HG02973 (cell line): ENCODE data around the gene PROX1.
"Not testable (repeated sequence)": the region's sequence is repeated elsewhere in the genome, so short reads cannot be mapped to it uniquely, and the experiment has no call there.

Experiments
- ATAC-seq: cut with Tn5 transposase; IDR thresholded peaks from one replicate; pipeline ENCODE4 v1.9.1; 2021; ENCODE audit warnings: moderate library complexity; ENCODE audit not compliant: unreplicated experiment

PROX1 gene

GRCh38 chr1:214066936-214067335, 79.2 kb downstream of the PROX1 start:
- ATAC-seq = no peak

- no peak for ATAC-seq
Measured at GRCh38 chr1:214067397-214067796, 79.6 kb downstream of the PROX1 start.

DNA sequence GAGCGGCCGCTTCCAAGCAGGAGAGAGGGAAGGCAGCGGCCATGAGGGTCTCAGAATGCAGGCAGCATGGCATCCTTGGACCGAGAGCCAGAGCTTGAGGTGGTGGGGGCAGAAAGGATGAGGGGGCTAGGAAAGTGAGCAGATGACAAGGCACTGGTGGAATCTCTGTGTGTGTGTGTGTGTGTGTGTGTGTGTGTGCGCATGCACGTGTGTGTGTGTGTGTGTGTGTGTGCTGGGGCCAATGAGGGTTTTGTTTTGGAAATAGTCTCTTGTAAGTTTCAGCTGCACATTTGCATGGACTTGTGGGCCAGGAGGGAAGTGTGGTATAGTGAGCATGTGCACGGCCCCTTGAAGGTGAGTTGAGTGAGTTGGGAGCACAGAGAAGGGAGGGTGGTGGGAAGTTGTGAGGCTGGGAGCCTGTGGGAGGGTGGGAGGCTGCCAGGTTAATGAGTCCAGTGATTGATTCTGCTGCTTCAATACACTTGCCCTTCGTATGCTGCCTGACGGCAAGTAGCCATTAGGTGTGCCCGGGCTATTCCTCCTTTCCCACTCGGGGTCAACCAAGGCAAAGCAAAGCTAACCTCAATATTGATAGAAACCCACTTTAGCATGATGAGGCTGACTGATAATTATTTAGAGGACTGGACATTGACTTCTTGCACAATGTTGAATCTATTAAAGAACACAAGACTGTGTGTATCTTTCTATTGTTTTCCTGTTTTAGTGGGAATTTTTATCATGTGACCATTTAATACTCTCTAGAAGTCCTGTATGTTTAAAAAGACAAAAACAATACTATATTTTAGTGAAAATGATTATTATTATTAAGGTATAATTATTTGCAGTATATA, 80.3 kb downstream of the PROX1 start:
- ATAC-seq = no peak

GRCh38 chr1:214068979-214069378, 81.2 kb downstream of the PROX1 start:
- no peak for ATAC-seq

DNA sequence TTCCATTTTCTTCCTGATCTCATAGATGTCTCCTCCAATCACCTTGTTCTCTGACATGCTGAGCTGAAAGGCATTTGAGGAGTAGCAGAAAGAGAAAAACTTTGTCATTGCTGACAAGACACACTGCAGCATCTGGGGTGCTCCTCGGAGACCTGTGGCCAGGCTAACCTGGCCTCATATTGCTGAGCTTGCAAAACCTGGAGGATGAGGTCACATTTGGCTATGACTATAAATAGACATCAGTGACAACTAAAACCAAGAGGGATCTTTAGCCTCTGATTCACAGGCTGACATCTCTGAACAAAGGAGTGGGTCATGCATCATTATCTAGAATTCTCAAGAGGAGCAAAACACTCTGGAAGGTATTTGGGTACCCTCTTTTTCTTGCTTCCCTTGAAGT, 83.7 kb downstream of the PROX1 start:
- ATAC-seq = no peak

- no peak for ATAC-seq
Measured at GRCh38 chr1:214072426-214073157, 84.8 kb downstream of the PROX1 start.

DNA sequence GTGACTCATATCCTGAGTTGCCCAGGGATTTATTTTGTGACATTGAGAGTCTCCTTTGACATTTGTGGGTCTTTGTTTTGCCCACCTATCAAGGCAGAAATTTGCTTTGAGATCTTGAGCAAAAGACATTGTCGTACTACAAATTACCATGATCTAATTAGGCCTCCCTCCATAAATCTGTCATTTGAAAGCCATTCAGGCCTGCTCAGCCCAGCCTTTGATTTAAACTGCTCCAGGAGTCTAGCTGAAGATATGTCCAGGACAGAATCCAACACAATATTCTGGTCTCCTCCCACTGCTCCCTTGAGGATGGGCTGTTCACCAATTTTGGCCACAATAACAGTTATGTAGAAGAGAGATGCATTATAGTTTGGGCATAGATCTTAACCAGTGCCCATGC, 86.7 kb downstream of the PROX1 start:
- no peak for ATAC-seq

DNA sequence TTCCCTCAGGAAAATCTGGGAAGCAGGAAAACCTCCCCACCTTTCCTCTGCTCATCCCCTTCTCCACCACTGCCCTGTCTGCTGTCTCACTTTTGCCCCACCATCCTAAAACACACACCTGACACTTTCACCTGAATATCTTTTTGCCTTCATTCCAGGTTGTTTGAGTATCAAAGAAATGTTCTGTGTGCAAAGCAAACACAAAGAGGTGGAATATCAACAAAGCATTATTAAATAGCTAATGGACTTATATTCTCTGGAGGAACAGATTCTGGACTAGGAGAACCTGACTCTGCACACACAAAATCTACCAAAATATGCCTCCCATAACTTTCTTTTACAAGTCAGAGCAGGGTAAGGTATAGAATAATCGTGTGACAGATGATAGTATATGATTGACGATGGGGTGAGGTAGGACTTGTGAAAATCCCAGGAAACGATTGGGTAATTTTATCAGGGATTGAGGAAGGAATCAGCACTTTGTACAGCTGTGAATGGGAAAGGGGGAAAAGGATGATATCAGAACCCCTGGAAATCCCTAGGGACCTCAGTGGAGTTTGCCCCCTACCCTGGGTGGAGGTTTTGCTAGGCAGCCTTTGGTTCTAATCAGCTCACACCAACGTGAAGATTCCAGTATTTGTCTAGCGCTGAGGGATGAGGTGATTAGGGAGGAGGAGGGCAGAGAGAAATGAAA, 87.7 kb downstream of the PROX1 start:
- no peak for ATAC-seq

DNA sequence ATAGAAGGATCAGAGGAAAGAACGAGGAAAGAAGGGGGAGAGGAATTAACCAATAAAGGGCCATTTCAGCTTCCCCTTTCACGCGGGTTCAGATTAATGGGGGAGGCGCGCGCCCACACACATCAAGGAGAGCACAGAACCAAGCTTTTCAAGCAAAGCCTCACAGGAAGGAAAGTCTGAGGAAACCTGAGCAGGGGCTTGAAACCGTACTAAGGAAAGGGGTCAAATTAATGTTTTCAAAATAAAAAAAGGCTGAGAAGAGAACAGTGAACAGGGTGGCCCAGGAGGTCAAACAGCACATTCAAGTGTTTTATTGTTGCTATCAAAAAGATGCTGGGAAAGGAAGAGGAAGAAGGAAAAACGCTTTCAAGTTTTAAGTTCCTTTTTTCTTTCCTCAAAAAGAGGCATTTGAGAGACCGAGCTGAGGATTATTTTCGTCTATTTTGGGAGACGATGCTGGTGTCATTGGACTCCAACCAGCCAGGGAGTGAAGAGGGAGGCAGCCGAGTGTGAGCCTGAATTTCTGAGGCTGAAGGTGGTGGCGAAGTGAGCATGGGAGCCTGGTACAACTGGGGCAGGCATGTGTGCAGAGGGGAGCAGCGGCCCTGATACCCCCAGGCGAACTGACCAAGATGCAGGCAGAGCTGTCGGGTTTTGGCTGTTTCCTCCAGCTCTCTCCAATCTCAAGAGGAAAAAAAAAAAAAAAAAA, 88.4 kb downstream of the PROX1 start:
- no peak for ATAC-seq

DNA sequence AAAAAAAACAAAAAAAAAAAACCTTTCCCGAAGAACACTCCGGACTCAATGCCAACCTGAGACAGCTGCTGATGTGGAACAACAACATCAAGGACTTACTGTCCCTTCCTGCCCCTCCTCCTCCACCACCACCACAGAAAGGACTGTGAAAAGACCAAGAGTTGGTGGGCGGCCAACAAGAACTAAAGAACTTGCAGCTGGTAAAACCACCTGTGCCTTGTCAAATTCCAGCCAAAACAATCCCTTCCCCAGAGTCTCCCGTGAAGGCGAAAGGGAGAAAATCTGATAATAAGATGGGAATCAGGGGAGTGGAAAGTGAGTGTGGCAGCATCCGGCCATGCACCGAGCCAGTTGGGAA, 88.9 kb downstream of the PROX1 start:
- ATAC-seq = no peak

- no peak for ATAC-seq
Measured at GRCh38 chr1:214078950-214079349, 91.2 kb downstream of the PROX1 start.

- no peak for ATAC-seq
Measured at GRCh38 chr1:214085325-214085724, 97.6 kb downstream of the PROX1 start.

GRCh38 chr1:214086945-214087344, 99.2 kb downstream of the PROX1 start:
- no peak for ATAC-seq

GRCh38 chr1:214089003-214089402, 101.2 kb downstream of the PROX1 start:
- not testable (repeated sequence) for ATAC-seq
